H1 (cell line): ENCODE results near the gene WEE2. TPM values are rescaled to one million over a fixed set of nuclear protein-coding genes. Genes with fewer than 3 reads are reported as not detected.

ENCODE experiments used
- CTCF ChIA-PET: fragments of 300-600 bp; sonication (Branson Sonifier 250); formaldehyde crosslinking; loops from one replicate; lab custom pipeline; 2021; ENCODE audit not compliant: partially characterized antibody; lab: Charles Lee
- POLR2A ChIA-PET: fragments of 300-600 bp; sonication (Branson Sonifier 250); formaldehyde crosslinking; loops from one replicate; lab custom pipeline; 2021; ENCODE audit warnings: inconsistent platforms; ENCODE audit not compliant: partially characterized antibody; lab: Charles Lee
- DNase-seq, 2 experiments: peaks; one replicate each; pipeline versions ENCODE4 v3.0.0 to v3.0.0-alpha.2; 2010 to 2022; ENCODE audit warnings: low spot score in 2 of 2, low read depth in 1 of 2, mixed read lengths in 1 of 2
- FAIRE-seq: peaks from 2 replicates; lab custom pipeline; 2011; peaks lifted over from hg19 to GRCh38; lab: Jason Lieb, UNC
- H2AFZ ChIP-seq: 2 replicates; pipeline ENCODE4 v1.8.1; 2012; ENCODE audit warnings: low read length, inconsistent platforms
- H2AK5ac ChIP-seq: 2 replicates; pipeline ENCODE4 v1.6.1; 2013; ENCODE audit warnings: low read depth, low read length
- H2BK120ac ChIP-seq: replicated peaks from 2 replicates; pipeline ENCODE3; 2013; ENCODE audit warnings: low read depth, low read length, inconsistent platforms
- H2BK12ac ChIP-seq: 2 replicates; pipeline ENCODE4 v1.6.1; 2013; ENCODE audit warnings: low read depth, low read length
- H2BK15ac ChIP-seq: 2 replicates; pipeline ENCODE4 v1.6.1; 2013; ENCODE audit warnings: low read length
- H2BK20ac ChIP-seq: 2 replicates; pipeline ENCODE4 v1.6.1; 2013; ENCODE audit warnings: low read length
- H2BK5ac ChIP-seq: 2 replicates; pipeline ENCODE4 v1.6.1; 2013; ENCODE audit warnings: low read depth, low read length
- H3K14ac ChIP-seq: 2 replicates; pipeline ENCODE4 v1.6.1; 2013; ENCODE audit warnings: inconsistent platforms; ENCODE audit not compliant: insufficient read length
- H3K18ac ChIP-seq: 2 replicates; pipeline ENCODE4 v1.6.1; 2013; ENCODE audit warnings: low read length; ENCODE audit errors: extremely low read depth
- H3K23ac ChIP-seq: 2 replicates; pipeline ENCODE4 v1.6.1; 2013; ENCODE audit warnings: inconsistent platforms; ENCODE audit not compliant: insufficient read length
- H3K23me2 ChIP-seq: 2 replicates; pipeline ENCODE4 v1.6.1; 2013; ENCODE audit warnings: low read depth, low read length
- H3K27ac ChIP-seq: 2 replicates; pipeline ENCODE4 v1.6.1; 2011; ENCODE audit warnings: low read depth, low read length, inconsistent platforms
- H3K27me3 ChIP-seq, 4 experiments: replicated peaks in 1 of 4; 1 replicate in 1 of 4; 2 replicates in 3 of 4; pipeline versions ENCODE4 v1.6.1 to v1.8.1; 2011 to 2013; ENCODE audit warnings: low read length in 3 of 4, mild to moderate bottlenecking in 3 of 4, inconsistent platforms in 2 of 4, mixed read lengths in 2 of 4, moderate library complexity in 1 of 4; ENCODE audit not compliant: control insufficient read depth in 3 of 4, insufficient read depth in 3 of 4; ENCODE audit errors: extremely low read depth in 1 of 4
- H3K36me3 ChIP-seq, 4 experiments: 2 replicates each; pipeline versions ENCODE4 v1.6.1 to v1.8.1; 2011 to 2013; ENCODE audit warnings: mild to moderate bottlenecking in 4 of 4, low read length in 3 of 4, moderate library complexity in 2 of 4, control low read depth in 1 of 4, inconsistent platforms in 1 of 4; ENCODE audit not compliant: insufficient read depth in 4 of 4, control insufficient read depth in 2 of 4
- H3K4ac ChIP-seq: replicated peaks from 2 replicates; pipeline ENCODE3; 2013; ENCODE audit warnings: low read length, low read depth, mixed read lengths, inconsistent platforms; ENCODE audit not compliant: insufficient read length
- H3K4me1 ChIP-seq, 4 experiments: replicated peaks in 1 of 4; 1 replicate in 1 of 4; 2 replicates in 3 of 4; pipeline versions ENCODE4 v1.6.1 to v1.8.1; 2011 to 2013; ENCODE audit warnings: low read length in 3 of 4, inconsistent platforms in 2 of 4, mixed read lengths in 1 of 4; ENCODE audit not compliant: insufficient read depth in 4 of 4, control insufficient read depth in 3 of 4
- H3K4me2 ChIP-seq, 2 experiments: 2 replicates each; pipeline versions ENCODE4 v1.6.1 to v1.8.1; 2011 to 2013; ENCODE audit warnings: low read depth in 2 of 2, low read length in 2 of 2, control low read depth in 1 of 2, inconsistent platforms in 1 of 2, mild to moderate bottlenecking in 1 of 2; ENCODE audit not compliant: insufficient read depth in 1 of 2
- H3K4me3 ChIP-seq, 4 experiments: fragments of 200-600, 300-600 bp in 1 of 4; sonication (generic), shearing (Covaris generic), sonication (Bioruptor Twin) in 1 of 4; 2 replicates each; pipeline versions ENCODE4 v1.5.1 to v1.8.1; 2011 to 2016; ENCODE audit warnings: low read length in 4 of 4, low read depth in 3 of 4, control low read depth in 2 of 4, inconsistent platforms in 2 of 4, mild to moderate bottlenecking in 2 of 4, mixed read lengths in 1 of 4, moderate library complexity in 1 of 4; ENCODE audit not compliant: insufficient read depth in 2 of 4; ENCODE audit errors: extremely low read depth in 1 of 4
- H3K56ac ChIP-seq: replicated peaks from 2 replicates; pipeline ENCODE3; 2013; ENCODE audit warnings: low read depth, mild to moderate bottlenecking, mixed read lengths, low read length, inconsistent platforms; ENCODE audit not compliant: insufficient read length
- H3K79me1 ChIP-seq: 2 replicates; pipeline ENCODE4 v1.6.1; 2013; ENCODE audit warnings: low read depth, low read length, control low read depth
- H3K79me2 ChIP-seq, 2 experiments: 2 replicates each; pipeline versions ENCODE4 v1.6.1 to v1.8.1; 2012 to 2013; ENCODE audit warnings: low read length in 2 of 2, mild to moderate bottlenecking in 2 of 2, inconsistent platforms in 1 of 2; ENCODE audit not compliant: insufficient read depth in 2 of 2, control insufficient read depth in 1 of 2
- H3K9ac ChIP-seq, 4 experiments: replicated peaks in 1 of 4; 1 replicate in 1 of 4; 2 replicates in 3 of 4; pipeline versions ENCODE4 v1.6.1 to v1.8.1; 2011 to 2013; ENCODE audit warnings: low read depth in 3 of 4, low read length in 3 of 4, control low read depth in 2 of 4, mild to moderate bottlenecking in 2 of 4, moderate library complexity in 2 of 4, inconsistent platforms in 1 of 4; ENCODE audit errors: extremely low read depth in 1 of 4
- H3K9me3 ChIP-seq, 2 experiments: 2 replicates each; pipeline versions ENCODE4 v1.6.1 to v1.8.1; 2012 to 2013; ENCODE audit warnings: mild to moderate bottlenecking in 2 of 2, moderate library complexity in 2 of 2, control low read depth in 1 of 2, inconsistent platforms in 1 of 2, low read depth in 1 of 2, low read length in 1 of 2, mixed read lengths in 1 of 2; ENCODE audit not compliant: insufficient read depth in 2 of 2
- H4K20me1 ChIP-seq, 2 experiments: replicated peaks in 1 of 2; 2 replicates each; pipeline versions ENCODE3 to v1.8.1; 2011 to 2013; ENCODE audit warnings: inconsistent platforms in 2 of 2, low read length in 2 of 2, mild to moderate bottlenecking in 1 of 2; ENCODE audit not compliant: insufficient read depth in 2 of 2, control insufficient read depth in 1 of 2
- H4K5ac ChIP-seq: 2 replicates; pipeline ENCODE4 v1.6.1; 2013; ENCODE audit warnings: low read length, low read depth, mixed read lengths, inconsistent platforms; ENCODE audit not compliant: insufficient read length
- H4K8ac ChIP-seq: 2 replicates; pipeline ENCODE4 v1.8.0; 2013; ENCODE audit warnings: mild to moderate bottlenecking, moderate library complexity, low read length, inconsistent platforms; ENCODE audit not compliant: insufficient read depth; ENCODE audit errors: extremely low read depth
- H4K91ac ChIP-seq: replicated peaks from 2 replicates; pipeline ENCODE3; 2013; ENCODE audit warnings: low read length, mixed read lengths, inconsistent platforms; ENCODE audit not compliant: insufficient read length
- CBX8 ChIP-seq: fragments of 300-800, 300-1000 bp; sonication (generic); IDR thresholded peaks from 2 replicates; pipeline ENCODE4 v1.7.1; 2016; ENCODE audit warnings: low read depth, low read length, borderline replicate concordance
- CREB1 ChIP-seq: IDR thresholded peaks from 2 replicates; pipeline ENCODE4 v1.6.1; 2012; ENCODE audit warnings: inconsistent platforms
- EZH2 ChIP-seq: fragments of 200-600 bp; sonication (generic); IDR thresholded peaks from 2 replicates; pipeline ENCODE4 v1.7.1; 2012; ENCODE audit warnings: low read depth, mild to moderate bottlenecking, moderate library complexity, low read length, inconsistent platforms; ENCODE audit not compliant: severe bottlenecking
- NRF1 ChIP-seq: IDR thresholded peaks from 2 replicates; pipeline ENCODE4 v1.6.1; 2011; ENCODE audit warnings: mild to moderate bottlenecking, low read depth, low read length, improper control_type of control experiment
- SIX5 ChIP-seq: IDR thresholded peaks from 2 replicates; pipeline ENCODE4 v1.6.1; 2011; ENCODE audit warnings: mild to moderate bottlenecking, low read depth, low read length
- SUZ12 ChIP-seq: fragments of 200-600 bp; sonication (generic); IDR thresholded peaks from 2 replicates; pipeline ENCODE4 v1.6.1; 2012; ENCODE audit warnings: mild to moderate bottlenecking, inconsistent platforms, low read length, moderate library complexity, mixed read lengths
- YY1 ChIP-seq: IDR thresholded peaks from 2 replicates; pipeline ENCODE4 v1.6.1; 2011; ENCODE audit warnings: low read depth, mild to moderate bottlenecking, low read length
- WGBS, 2 experiments: shearing (Covaris generic) in 1 of 2; methylation state at CpG; one replicate each; pipeline versions ENCODE4 v1.1.6 to v1.1.7; 2013 to 2015; ENCODE audit warnings: low lambda C conversion rate in 2 of 2, mixed read lengths in 2 of 2, inconsistent platforms in 1 of 2, low coverage in 1 of 2, missing lambda C conversion rate in 1 of 2; ENCODE audit not compliant: insufficient replicate concordance in 2 of 2, insufficient coverage in 1 of 2, insufficient read length in 1 of 2; ENCODE audit errors: extremely low coverage in 1 of 2, missing lambda C conversion rate in 1 of 2; 5-methylcytosine and 5-hydroxymethylcytosine counted together
- polyA plus RNA-seq, 7 experiments: library from polyadenylated mRNA; depleted of rRNA in 3 of 7; stranded (reverse) in 5 of 7; unstranded in 2 of 7; fragments of >200 nt in 5 of 7; fragments of 200-250 nt in 2 of 7; gene quantifications; 1 replicate in 5 of 7; 2 replicates in 1 of 7; 4 replicates in 1 of 7; pipeline versions ENCODE4 v1.2.1 to v1.2.3, GENCODE V29; 2011 to 2013; ENCODE audit warnings: missing spikeins in 2 of 7, mixed read lengths in 2 of 7
- total RNA-seq: library from RNA; stranded (reverse); fragmentation: NEBNext Ultra II Directional; extraction: Animal tissue kit (Norgen Biotek cat#: 25700); gene quantifications from 2 replicates; pipeline ENCODE4 v1.2.1, GENCODE V29; 2021
- TF ChIP-seq, protein P1 (sequence below): IDR thresholded peaks from 2 replicates; pipeline ENCODE4 v1.6.1; 2012; ENCODE audit warnings: inconsistent platforms

WEE2 gene
- total and polyA plus RNA-seq, 2 of the 8 experiments (the other 6 are each of a cell fraction or from before 2014, with no cell fraction given): 0.02 TPM; not detected in 1

GRCh38 chr7:141673346-141673745, 34.8 kb upstream of the WEE2 start:
- no peak overlapping the region for H3K27ac ChIP-seq

More at GRCh38 chr7:141673346-141673745, 34.8 kb upstream of the WEE2 start:
- Histone ChIP-seq H3K23ac (no peak overlapping the region), H3K36me3 (peaks cover 0 to 15% (median 5%) of the 10 kb centered on the region in 4 experiments; a peak in 5 of 8 replicates), H2AK5ac (no peak overlapping the region), H3K14ac (no peak overlapping the region), H4K5ac (no peak overlapping the region), H2BK12ac (no peak overlapping the region), H2BK120ac (no peak overlapping the region), H3K9ac (no peak overlapping the region), H3K27me3 (no peaks in the 10 kb centered on the region), H3K4me3 (no peak overlapping the region), H2AFZ (no peak overlapping the region), H2BK15ac (no peak overlapping the region), H3K18ac (no peak overlapping the region), H3K56ac (no peak overlapping the region), H2BK5ac (no peak overlapping the region), H4K20me1 (peaks cover 0 to 2% of the 10 kb centered on the region in 2 experiments), H3K9me3 (peaks cover 0 to 3% of the 10 kb centered on the region in 2 experiments; a peak in 1 of 4 replicates), H3K4me2 (no peak overlapping the region), H3K4ac (no peak overlapping the region), H3K79me2 (no peaks in the 10 kb centered on the region), H4K91ac (no peak overlapping the region), H4K8ac (no peak overlapping the region), H3K4me1 (no peaks in the 10 kb centered on the region; a peak in 1 of 7 replicates), H3K23me2 (no peaks in the 10 kb centered on the region), H2BK20ac (no peak overlapping the region), H3K79me1 (no peaks in the 10 kb centered on the region)
- TF ChIP-seq CBX8 (no peak), CREB1 (no peak), YY1 (no peak), SUZ12 (no peak), NRF1 (no peak), EZH2 (no peak), SIX5 (no peak)
- TF ChIP-seq, protein P1, sequence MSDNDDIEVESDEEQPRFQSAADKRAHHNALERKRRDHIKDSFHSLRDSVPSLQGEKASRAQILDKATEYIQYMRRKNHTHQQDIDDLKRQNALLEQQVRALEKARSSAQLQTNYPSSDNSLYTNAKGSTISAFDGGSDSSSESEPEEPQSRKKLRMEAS: no peak
- POLR2A ChIA-PET: no interaction called here
- DNase-seq: no peak
- CTCF ChIA-PET: interaction anchor here (0.6 to 5.1 kb wide), 7 partner anchors 12 to 197 kb away, joined by 3 to 62 read pairs (median 13); no protein-coding TSS in a partner anchor
- FAIRE-seq: no peak
- 87% methylated on average over 3 of the region's 3 CpGs; no CpG with 5 or more reads in 1 of the 2 experiments for WGBS, 2 experiments
